Testis (tissue), 2 donors: Measurements from ENCODE around the gene GRIP1.
"Not testable (repeated sequence)": the region's sequence is repeated elsewhere in the genome, so short reads cannot be mapped to it uniquely, and the experiment has no call there.

ENCODE experiments used
- POLR2A ChIP-seq: fragments of 450-650 bp; IDR thresholded peaks from one replicate; pipeline ENCODE4 v1.6.1; 2017; ENCODE audit warnings: antibody characterized with exemption, mild to moderate bottlenecking, moderate library complexity
- TF ChIP-seq, protein P1 (sequence below), 3 experiments: fragments of 450-650 bp in 2 of 3; fragments of 200-600 bp in 1 of 3; sonication (generic) in 1 of 3; IDR thresholded peaks; one replicate each; pipeline ENCODE4 v1.5.1; 2016 to 2019; ENCODE audit warnings: antibody characterized with exemption in 3 of 3, mild to moderate bottlenecking in 2 of 3, moderate library complexity in 1 of 3

DNA sequence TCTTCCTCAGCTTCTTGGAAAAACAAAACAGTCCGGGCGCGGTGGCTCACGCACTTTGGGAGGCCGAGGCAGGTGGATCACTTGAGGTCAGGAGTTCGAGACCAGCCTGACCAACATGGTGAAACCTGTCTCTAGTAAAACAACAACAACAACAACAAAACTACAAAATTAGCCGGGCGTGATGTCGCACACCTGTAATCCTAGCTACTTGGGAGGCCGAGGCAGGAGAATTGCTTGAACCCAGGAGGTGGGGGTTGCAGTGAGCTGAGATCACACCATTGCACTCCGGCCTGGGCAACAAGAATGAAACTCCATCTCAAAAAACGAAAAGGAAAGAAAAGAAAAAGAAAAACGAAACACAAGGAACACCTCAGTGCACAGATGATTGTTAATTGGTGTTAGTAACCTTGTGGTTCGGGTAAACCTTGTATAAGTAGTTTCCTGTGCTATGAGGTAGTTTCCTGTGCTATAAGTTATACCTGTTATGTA, 375.5 kb downstream of the GRIP1 start:
- TF ChIP-seq, protein P1, sequence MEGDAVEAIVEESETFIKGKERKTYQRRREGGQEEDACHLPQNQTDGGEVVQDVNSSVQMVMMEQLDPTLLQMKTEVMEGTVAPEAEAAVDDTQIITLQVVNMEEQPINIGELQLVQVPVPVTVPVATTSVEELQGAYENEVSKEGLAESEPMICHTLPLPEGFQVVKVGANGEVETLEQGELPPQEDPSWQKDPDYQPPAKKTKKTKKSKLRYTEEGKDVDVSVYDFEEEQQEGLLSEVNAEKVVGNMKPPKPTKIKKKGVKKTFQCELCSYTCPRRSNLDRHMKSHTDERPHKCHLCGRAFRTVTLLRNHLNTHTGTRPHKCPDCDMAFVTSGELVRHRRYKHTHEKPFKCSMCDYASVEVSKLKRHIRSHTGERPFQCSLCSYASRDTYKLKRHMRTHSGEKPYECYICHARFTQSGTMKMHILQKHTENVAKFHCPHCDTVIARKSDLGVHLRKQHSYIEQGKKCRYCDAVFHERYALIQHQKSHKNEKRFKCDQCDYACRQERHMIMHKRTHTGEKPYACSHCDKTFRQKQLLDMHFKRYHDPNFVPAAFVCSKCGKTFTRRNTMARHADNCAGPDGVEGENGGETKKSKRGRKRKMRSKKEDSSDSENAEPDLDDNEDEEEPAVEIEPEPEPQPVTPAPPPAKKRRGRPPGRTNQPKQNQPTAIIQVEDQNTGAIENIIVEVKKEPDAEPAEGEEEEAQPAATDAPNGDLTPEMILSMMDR (IDR thresholded peaks at IDR 0.05) = not testable (repeated sequence)
- not testable (repeated sequence) for TF ChIP-seq POLR2A
